GM19099 (cell line): ENCODE results near the gene FABP2.

Experiments used
- POLR2A ChIP-seq: IDR thresholded peaks from 3 replicates; pipeline ENCODE4 v1.6.1; 2011; ENCODE audit warnings: low read depth; ENCODE audit not compliant: insufficient read length; ENCODE audit errors: extremely low read depth

The FABP2 gene

DNA sequence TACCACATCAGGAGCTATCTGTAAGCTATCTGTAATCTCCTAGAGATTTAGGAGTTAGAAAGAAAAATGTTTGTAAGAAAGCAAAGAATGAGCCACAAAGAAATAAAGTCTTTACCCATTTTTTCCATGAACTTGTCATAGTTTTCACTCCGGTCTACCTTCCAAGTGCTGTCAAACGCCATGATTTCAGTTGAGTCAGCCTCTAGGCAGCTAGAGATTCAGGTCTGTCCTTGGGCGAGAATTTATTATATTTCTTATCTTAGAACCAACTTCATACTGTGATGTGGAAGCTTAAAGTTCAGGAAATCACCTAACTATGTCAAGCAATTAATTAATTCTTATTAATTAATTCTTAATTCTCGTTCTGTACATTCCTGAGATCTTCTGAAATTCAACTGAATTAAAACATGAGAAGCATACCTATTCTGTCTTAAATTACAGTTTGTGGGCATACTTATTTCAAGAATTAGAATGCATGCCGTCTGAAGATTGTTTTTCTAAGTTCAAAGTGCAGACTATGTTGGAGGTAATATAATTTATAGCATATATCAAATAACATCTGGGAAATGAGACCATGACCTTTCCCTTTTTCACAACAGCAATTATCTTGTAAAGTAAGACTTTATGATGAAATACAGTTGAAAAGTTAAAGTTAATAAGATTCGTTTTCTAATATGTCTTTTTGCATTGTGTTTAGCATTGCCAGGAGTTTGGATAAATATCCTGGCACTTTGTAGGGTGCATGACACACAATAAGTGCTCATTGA lies at the start of gene FABP2:
FABP2 (minus strand) TSS at position 218 of the 767 bp plus-strand sequence; CDS start at position 182, 36 bp downstream.
- TF ChIP-seq POLR2A = no peak

GRCh38 chr4:119337010-119337409 lies 15.1 kb upstream of the FABP2 start:
- TF ChIP-seq POLR2A = no peak

GRCh38 chr4:119329835-119330620 lies 8.1 kb upstream of the FABP2 start:
- TF ChIP-seq POLR2A = no peak

DNA sequence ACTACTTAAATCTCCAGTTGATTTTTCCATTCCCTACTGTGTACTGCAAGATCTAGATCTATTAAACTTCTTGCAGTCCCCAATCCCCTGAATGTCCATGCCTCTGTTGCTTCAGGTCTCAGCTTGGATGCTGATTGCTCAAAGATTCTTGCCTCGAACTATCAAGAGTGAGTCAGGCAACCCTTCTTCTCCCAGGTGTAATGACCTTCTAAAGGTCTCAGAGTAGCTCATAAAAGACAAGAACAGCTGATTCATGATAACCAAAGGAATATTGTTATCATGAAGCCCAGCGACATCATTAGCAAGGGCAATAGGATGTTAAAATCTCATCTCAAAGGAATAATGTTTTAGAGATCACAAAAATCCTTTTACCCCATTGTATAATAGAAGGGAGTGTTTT lies 6.8 kb upstream of the FABP2 start:
- no peak for TF ChIP-seq POLR2A

DNA sequence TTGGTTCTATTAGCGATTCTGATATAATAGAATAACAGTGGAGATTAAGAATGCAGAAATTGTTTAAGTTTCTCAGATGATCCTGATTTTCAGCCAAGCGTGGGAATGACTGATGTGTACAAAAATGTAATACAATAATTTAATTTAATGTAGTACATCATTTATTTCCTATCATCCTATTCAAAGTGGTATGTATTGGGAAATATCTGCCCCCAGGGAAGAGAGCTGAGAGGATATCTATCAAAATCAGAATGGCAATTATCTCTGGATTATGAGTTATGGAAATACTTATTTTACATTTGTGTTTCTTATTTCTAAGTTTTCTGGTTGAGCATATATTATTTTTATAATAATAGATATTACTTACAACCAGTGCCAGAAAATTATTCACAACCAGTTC lies 3.9 kb downstream of the FABP2 start:
- no peak for TF ChIP-seq POLR2A

DNA sequence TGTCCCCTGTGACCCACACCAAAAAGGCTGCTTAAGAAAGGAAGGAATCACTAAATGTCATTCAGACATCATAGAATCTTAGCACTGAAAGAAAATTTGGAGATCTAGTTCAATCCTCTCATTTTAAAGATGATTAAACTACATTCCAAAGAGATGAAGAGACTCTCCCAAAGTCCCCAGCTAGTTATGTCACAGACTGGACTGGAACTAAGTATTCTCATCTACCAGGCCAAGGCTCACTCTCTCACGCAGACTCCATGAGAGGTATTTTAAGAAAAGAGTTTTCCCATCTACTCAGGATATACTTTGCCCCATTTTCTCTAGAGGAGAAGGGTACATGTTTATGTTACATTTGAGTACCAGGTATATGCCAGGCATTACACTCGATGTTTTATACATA lies 6.9 kb downstream of the FABP2 start:
- no peak for TF ChIP-seq POLR2A

GRCh38 chr4:119314356-119314755 lies 7.6 kb downstream of the FABP2 start:
- TF ChIP-seq POLR2A = no peak

- TF ChIP-seq POLR2A = no peak
These were observed 8.7 kb downstream of the FABP2 start for GRCh38 chr4:119313237-119313636.

DNA sequence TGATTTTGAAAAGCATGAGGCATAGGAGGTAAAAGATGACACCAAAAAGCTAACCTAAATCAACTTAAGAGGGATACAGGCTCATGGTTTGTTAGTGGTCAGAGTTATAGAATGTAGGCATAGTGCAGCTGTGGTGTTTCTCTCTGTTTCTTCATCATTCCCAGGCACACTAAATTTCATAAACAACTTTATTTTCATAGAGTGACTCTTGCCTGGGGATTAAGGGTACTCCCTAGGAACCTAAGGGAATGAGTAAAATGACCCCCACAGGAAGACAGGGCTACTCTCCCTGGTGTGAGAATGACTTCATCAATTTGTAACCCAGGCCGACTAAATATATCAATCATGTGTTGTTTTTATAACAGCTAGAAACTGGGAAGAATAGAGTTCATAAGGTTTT lies 11.1 kb downstream of the FABP2 start:
- no peak for TF ChIP-seq POLR2A

- no peak for TF ChIP-seq POLR2A
These were observed 14.3 kb downstream of the FABP2 start for GRCh38 chr4:119307606-119308005.

GRCh38 chr4:119304431-119304830 lies 17.5 kb downstream of the FABP2 start:
- TF ChIP-seq POLR2A = no peak

DNA sequence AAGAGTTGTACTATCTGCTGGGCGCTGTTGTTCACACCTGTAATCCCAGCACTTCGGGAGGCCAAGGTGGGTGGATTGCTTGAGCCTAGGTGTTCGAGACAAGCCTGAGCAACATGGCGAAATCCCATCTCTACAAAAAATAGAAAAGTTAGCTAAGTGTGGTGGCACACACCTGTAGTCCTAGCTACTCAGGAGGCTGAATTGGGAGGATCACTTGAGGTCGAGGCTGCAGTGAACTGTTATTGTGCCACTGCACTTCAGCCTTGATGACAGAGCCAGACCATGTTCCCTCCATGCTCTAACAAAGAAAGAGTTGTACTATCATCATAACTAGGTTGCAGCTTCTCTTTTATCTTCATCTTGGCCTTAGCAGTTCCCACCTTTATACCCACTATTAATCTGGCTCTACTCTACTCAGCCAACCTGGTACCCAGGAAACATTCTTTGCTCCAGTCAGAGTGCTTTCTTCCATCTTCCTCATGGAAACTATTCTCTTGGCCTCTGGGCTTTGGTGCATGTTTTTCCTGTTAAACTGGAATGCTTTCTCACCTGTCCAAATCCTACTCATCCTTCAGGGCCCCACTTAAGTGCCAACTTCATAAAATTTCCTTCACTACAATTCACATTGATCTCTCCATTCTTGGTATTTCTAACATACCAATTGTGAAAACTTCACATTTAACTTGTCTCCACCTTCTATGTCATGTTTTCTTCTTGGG lies 18.2 kb downstream of the FABP2 start:
- TF ChIP-seq POLR2A = no peak

DNA sequence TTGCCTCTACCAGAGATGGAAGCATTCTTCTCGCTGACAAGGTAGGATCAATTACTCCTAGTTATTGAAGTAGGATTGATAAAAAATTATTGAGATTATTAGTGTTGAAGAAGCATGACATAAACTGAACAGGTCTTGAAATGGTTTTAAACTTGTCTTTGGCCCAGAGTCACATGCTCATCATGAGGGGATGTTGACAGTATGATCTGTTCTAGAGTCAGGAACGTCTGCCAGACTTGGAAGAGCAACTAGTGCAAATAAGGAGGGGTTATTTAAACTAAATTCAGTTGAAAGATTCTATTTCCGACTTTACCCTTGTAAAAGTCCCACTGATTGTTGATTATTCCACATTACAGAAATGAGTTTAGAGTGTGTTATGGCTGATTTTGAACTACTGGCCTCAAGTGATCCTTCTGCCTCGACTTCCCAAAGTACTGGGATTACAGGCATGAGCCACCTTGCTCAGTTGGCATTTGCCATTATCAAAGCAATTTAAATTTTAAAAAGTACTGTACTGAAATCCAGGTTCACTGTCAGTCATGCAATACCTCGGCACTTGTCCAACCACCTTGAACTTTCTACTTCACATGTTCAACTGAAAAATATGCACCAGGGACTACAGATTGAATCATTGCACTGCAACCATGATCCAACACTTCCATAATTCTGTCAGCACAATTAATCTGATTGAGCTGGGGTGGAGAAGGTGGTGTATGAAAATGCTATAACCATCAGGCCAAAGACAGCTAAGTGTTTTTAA lies 19.7 kb downstream of the FABP2 start:
- TF ChIP-seq POLR2A = no peak

GRCh38 chr4:119300101-119300978 lies 21.6 kb downstream of the FABP2 start:
- peak; percentile 90 for TF ChIP-seq POLR2A

GRCh38 chr4:119299741-119300100 lies 22.2 kb downstream of the FABP2 start:
- TF ChIP-seq POLR2A = no peak

DNA sequence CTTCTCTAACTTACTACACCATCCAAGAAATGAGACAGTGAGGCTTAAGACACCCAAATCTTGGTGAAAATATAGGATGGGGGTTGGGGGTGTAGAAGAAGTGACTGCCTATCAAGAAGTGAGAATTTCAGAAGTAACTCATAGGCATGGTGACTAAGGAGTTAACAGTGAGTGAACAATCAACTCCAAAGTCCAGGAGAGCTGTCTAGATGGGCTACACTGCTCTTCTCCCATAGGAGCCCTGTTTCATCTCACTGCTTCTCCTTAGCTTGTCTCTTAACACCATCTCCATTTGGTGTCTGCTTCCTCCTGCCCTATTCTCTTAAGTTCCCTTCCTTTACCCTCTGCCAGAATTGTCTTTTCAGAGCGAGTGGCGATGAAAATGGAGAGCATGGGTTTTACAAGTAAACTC lies 22.7 kb downstream of the FABP2 start:
- no peak for TF ChIP-seq POLR2A
